LNCaP clone FGC (cell line): ENCODE data around the gene CTNNBL1.

Source experiments
- DNase-seq: peaks from one replicate; pipeline ENCODE4 v3.0.0-alpha.2; 2011; ENCODE audit warnings: low read depth
- H3K4me3 ChIP-seq: 2 replicates; pipeline ENCODE4 v1.5.1; 2011; ENCODE audit warnings: mild to moderate bottlenecking, low read depth, low read length, control low read depth
- CTCF ChIP-seq: IDR thresholded peaks from 2 replicates; pipeline ENCODE4 v1.5.1; 2012; ENCODE audit warnings: mild to moderate bottlenecking; ENCODE audit not compliant: control insufficient read depth, insufficient read depth; ENCODE audit errors: extremely low read depth

The CTNNBL1 gene

GRCh38 chr20:37913567-37914366 lies 219.9 kb downstream of the CTNNBL1 start:
- DNase-seq: no peak
- no peak for TF ChIP-seq CTCF
- H3K4me3 ChIP-seq: no peak overlapping the region

DNA sequence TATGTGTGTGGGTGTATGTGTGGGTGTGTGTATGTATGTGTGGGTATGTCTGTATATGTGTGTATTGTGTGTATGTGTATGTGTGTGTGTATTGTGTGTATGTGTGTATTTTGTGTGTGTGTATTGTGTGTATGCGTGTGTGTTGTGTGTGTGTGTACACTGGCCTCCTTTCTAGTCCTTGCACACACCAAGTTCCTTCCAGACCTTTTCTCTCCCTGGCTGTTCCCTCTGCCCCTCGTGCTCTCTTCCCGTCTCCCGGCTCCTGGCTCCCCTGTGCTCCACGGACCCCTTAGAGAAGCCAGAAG lies 220.5 kb downstream of the CTNNBL1 start:
- DNase-seq: no peak
- no peak overlapping the region for H3K4me3 ChIP-seq
- no peak for TF ChIP-seq CTCF

- no peak for TF ChIP-seq CTCF
- H3K4me3 ChIP-seq: no peak overlapping the region
- no peak for DNase-seq
Observed at GRCh38 chr20:37914672-37915433, 221.0 kb downstream of the CTNNBL1 start.

- DNase-seq: no peak
- TF ChIP-seq CTCF: no peak
- no peak overlapping the region for H3K4me3 ChIP-seq
Observed at GRCh38 chr20:37915434-37915787, 221.6 kb downstream of the CTNNBL1 start.

DNA sequence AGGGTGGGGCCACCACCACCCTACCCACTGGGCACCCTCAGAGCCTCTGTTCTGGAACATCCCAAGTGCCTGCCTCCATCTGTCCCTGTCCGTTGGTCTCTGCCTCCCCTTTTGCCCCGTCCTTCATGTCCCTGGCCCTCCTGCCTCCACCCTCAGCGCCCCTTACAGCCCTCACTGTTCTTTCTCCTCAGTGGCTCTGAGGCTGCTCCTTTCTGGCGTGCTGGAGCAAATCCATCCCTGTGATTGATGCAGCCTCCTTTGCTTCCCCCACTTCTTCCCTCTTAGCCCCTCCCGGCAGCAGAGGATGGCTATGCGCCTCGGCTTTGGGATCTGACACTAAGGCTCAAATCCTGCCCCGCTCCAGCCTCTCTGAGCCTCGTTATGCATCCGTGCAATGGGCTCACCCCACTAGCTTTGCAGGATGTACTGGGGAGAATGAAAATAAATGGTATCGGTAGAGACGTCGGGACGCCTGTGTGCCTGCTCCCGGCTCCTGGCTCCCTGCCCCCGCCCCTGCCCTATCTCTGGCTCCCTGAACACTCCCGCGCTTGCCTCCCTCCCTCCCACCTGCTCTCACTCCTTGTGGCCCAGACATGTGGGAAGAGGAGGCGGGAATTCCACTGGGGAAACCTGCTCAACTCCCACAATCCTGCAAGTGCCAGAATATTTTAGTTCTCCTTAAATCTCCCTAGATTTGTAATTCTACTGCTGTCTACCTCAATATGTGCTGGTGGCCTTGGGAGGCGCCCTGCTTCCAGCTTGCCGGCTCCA lies 222.2 kb downstream of the CTNNBL1 start:
- DNase-seq: no peak
- no peak for TF ChIP-seq CTCF
- H3K4me3 ChIP-seq: no peak overlapping the region

- H3K4me3 ChIP-seq: no peak overlapping the region
- no peak for TF ChIP-seq CTCF
- DNase-seq: no peak
Observed at GRCh38 chr20:37917461-37917860, 223.6 kb downstream of the CTNNBL1 start.
